HCT116 (cell line): ENCODE measurements around the gene UFD1. TPM values are rescaled to one million over a fixed set of nuclear protein-coding genes. Genes with fewer than 3 reads are reported as not detected.

ENCODE experiments used
- ATAC-seq: fragments of 200-7000 bp; cut with Tn5 transposase; 2 replicates; pipeline ENCODE4 v1.9.1; 2020; ENCODE audit warnings: mild to moderate bottlenecking, moderate library complexity
- BruUV-seq: library from RNA; stranded (reverse); fragments of 400-500 nt; replicated peaks from 2 replicates; lab custom pipeline; 2021; lab: Mats Ljungman, UMichigan
- CTCF ChIA-PET: fragments of 300-600 bp; sonication (Branson Sonifier 250); formaldehyde crosslinking; loops from one replicate; lab custom pipeline; 2021; ENCODE audit warnings: antibody characterized with exemption; lab: Charles Lee
- POLR2A ChIA-PET: fragments of 300-600, 350-600 bp; sonication (Branson Sonifier 250); formaldehyde crosslinking; loops from one replicate; lab custom pipeline; 2021; ENCODE audit warnings: antibody characterized with exemption; lab: Charles Lee
- RAD21 ChIA-PET, 2 experiments: fragments of 300-600 bp; sonication (Branson Sonifier 250); formaldehyde crosslinking; loops; one replicate each; lab custom pipeline; 2023; ENCODE audit warnings: low total read pairs in 2 of 2; ENCODE audit not compliant: uncharacterized antibody in 2 of 2, unreplicated experiment in 2 of 2, low non-redundant PET in 1 of 2; lab: Charles Lee
- DNase-seq: peaks from one replicate; pipeline ENCODE4 v3.0.0-alpha.2; 2010; ENCODE audit warnings: low read depth, low spot score
- H2AFZ ChIP-seq: fragments of 200-600 bp; shearing (Covaris generic), sonication (generic); 2 replicates; pipeline ENCODE4 v1.6.1; 2017; ENCODE audit warnings: low read depth, mixed run types, mixed read lengths, antibody characterized with exemption, low read length; ENCODE audit not compliant: poor library complexity, severe bottlenecking
- H3K27ac ChIP-seq: 2 replicates; pipeline ENCODE4 v1.5.1; 2012; ENCODE audit warnings: low read depth, low read length
- H3K27me3 ChIP-seq: fragments of 200-600 bp; sonication (generic); 2 replicates; pipeline ENCODE4 v1.6.1; 2016; ENCODE audit warnings: mixed run types, low read length, mixed read lengths; ENCODE audit not compliant: insufficient read depth
- H3K36me3 ChIP-seq, 2 experiments: fragments of 200-500 bp in 1 of 2; fragments of 200-600 bp in 1 of 2; sonication (Bioruptor generic) in 1 of 2; sonication (generic) in 1 of 2; 2 replicates each; pipeline versions ENCODE4 v1.5.1 to v1.6.1; 2014 to 2016; ENCODE audit warnings: low read length in 2 of 2, inconsistent platforms in 1 of 2, mixed read lengths in 1 of 2, mixed run types in 1 of 2; ENCODE audit not compliant: insufficient read depth in 2 of 2, control insufficient read depth in 1 of 2
- H3K4me1 ChIP-seq, 2 experiments: fragments of 200-600 bp in 1 of 2; sonication (generic) in 1 of 2; 2 replicates each; pipeline versions ENCODE4 v1.5.1 to v1.6.1; 2012 to 2017; ENCODE audit warnings: low read length in 2 of 2, inconsistent platforms in 1 of 2, mild to moderate bottlenecking in 1 of 2, mixed read lengths in 1 of 2, mixed run types in 1 of 2, moderate library complexity in 1 of 2; ENCODE audit not compliant: insufficient read depth in 2 of 2, control insufficient read depth in 1 of 2
- H3K4me2 ChIP-seq: fragments of 200-600 bp; sonication (generic); 2 replicates; pipeline ENCODE4 v1.6.1; 2017; ENCODE audit warnings: mixed run types, low read length, mixed read lengths
- H3K4me3 ChIP-seq, 2 experiments: fragments of 200-600 bp in 1 of 2; sonication (generic) in 1 of 2; replicated peaks in 1 of 2; 2 replicates each; pipeline ENCODE4 v1.5.1; 2011 to 2016; ENCODE audit warnings: low read length in 2 of 2, control low read depth in 1 of 2, low read depth in 1 of 2, mild to moderate bottlenecking in 1 of 2, mixed read lengths in 1 of 2, mixed run types in 1 of 2
- H3K79me2 ChIP-seq: fragments of 200-600 bp; sonication (generic); 2 replicates; pipeline ENCODE4 v1.6.1; 2017; ENCODE audit warnings: mild to moderate bottlenecking, mixed run types, low read length, moderate library complexity, mixed read lengths; ENCODE audit not compliant: insufficient read depth
- H3K9ac ChIP-seq: fragments of 200-600 bp; sonication (generic); 2 replicates; pipeline ENCODE4 v1.6.1; 2016; ENCODE audit warnings: low read length, mixed read lengths
- H3K9me2 ChIP-seq: fragments of 200-600 bp; sonication (generic), shearing (Covaris generic); 2 replicates; pipeline ENCODE4 v1.6.1; 2017; ENCODE audit warnings: mixed run types, mild to moderate bottlenecking, moderate library complexity; ENCODE audit not compliant: insufficient read depth
- H3K9me3 ChIP-seq, 2 experiments: fragments of 200-500 bp in 1 of 2; fragments of 200-600 bp in 1 of 2; sonication (Bioruptor generic) in 1 of 2; sonication (generic) in 1 of 2; 2 replicates each; pipeline ENCODE4 v1.6.1; 2014 to 2017; ENCODE audit warnings: low read length in 2 of 2, mixed read lengths in 2 of 2, inconsistent platforms in 1 of 2, low read depth in 1 of 2, mild to moderate bottlenecking in 1 of 2, mixed run types in 1 of 2, moderate library complexity in 1 of 2; ENCODE audit not compliant: control insufficient read depth in 1 of 2, insufficient read depth in 1 of 2
- H4K20me1 ChIP-seq: fragments of 200-600 bp; sonication (generic), shearing (Covaris generic); 2 replicates; pipeline ENCODE4 v1.6.1; 2017; ENCODE audit warnings: mixed run types, mild to moderate bottlenecking, moderate library complexity; ENCODE audit not compliant: insufficient read depth
- CBX3 ChIP-seq: IDR thresholded peaks from 2 replicates; pipeline ENCODE4 v1.6.1; 2012; ENCODE audit warnings: low read depth
- EZH2 ChIP-seq: fragments of 200-600 bp; sonication (generic); IDR thresholded peaks from 2 replicates; pipeline ENCODE4 v1.6.1; 2017; ENCODE audit warnings: antibody characterized with exemption, mixed run types
- FOSL1 ChIP-seq: IDR thresholded peaks from 2 replicates; pipeline ENCODE4 v1.6.1; 2012; ENCODE audit warnings: low read depth
- SIN3A ChIP-seq: IDR thresholded peaks from 2 replicates; pipeline ENCODE4 v1.6.1; 2012; ENCODE audit warnings: low read depth
- SP1 ChIP-seq: IDR thresholded peaks from 2 replicates; pipeline ENCODE4 v1.6.1; 2012; ENCODE audit warnings: low read depth
- SRF ChIP-seq: IDR thresholded peaks from 2 replicates; pipeline ENCODE4 v1.6.1; 2012; ENCODE audit warnings: low read depth
- TCF7L2 ChIP-seq: IDR thresholded peaks from 2 replicates; pipeline ENCODE4 v1.7.0; 2011; ENCODE audit warnings: borderline replicate concordance, inconsistent platforms; ENCODE audit not compliant: insufficient read depth, insufficient read length; ENCODE audit errors: extremely low read depth
- YY1 ChIP-seq: IDR thresholded peaks from 2 replicates; pipeline ENCODE4 v1.6.1; 2011; ENCODE audit warnings: low read length, low read depth, moderate library complexity, mild to moderate bottlenecking; ENCODE audit not compliant: insufficient replicate concordance; ENCODE audit errors: extremely low read depth
- intact Hi-C: fragments of 100-400 bp; cut with micrococcal nuclease; formaldehyde crosslinking; loops from 2 replicates; pipeline ENCODE4 v1.10.0; 2022
- total RNA-seq: library from RNA; stranded (reverse); gene quantifications from one replicate; pipeline ENCODE4 v1.2.1, GENCODE V29; 2021; ENCODE audit not compliant: unreplicated experiment
- TF ChIP-seq, protein P1 (sequence below): IDR thresholded peaks from 2 replicates; pipeline ENCODE4 v1.6.1; 2012; ENCODE audit warnings: low read depth
- TF ChIP-seq, protein P2 (sequence below), 3 experiments: fragments of 200-600 bp in 1 of 3; sonication (generic) in 1 of 3; IDR thresholded peaks in 2 of 3; conservative IDR thresholded peaks in 1 of 3; 2 replicates each; pipeline ENCODE4 v1.5.1; 2012 to 2017; ENCODE audit warnings: low read depth in 2 of 3, low read length in 2 of 3, antibody characterized with exemption in 1 of 3, borderline replicate concordance in 1 of 3, control low read depth in 1 of 3, mild to moderate bottlenecking in 1 of 3, mixed read lengths in 1 of 3, mixed run types in 1 of 3, moderate library complexity in 1 of 3; ENCODE audit not compliant: insufficient read depth in 1 of 3
- TF ChIP-seq, protein P3 (sequence below): IDR thresholded peaks from 2 replicates; pipeline ENCODE4 v1.6.1; 2012
- TF ChIP-seq, protein P4 (sequence below): IDR thresholded peaks from 2 replicates; pipeline ENCODE4 v1.6.1; 2011; ENCODE audit warnings: mild to moderate bottlenecking, low read length, moderate library complexity; ENCODE audit not compliant: insufficient replicate concordance; ENCODE audit errors: extremely low read depth

The UFD1 gene
- total RNA-seq, 1 experiment from 2014 or later: 97.5 TPM

DNA sequence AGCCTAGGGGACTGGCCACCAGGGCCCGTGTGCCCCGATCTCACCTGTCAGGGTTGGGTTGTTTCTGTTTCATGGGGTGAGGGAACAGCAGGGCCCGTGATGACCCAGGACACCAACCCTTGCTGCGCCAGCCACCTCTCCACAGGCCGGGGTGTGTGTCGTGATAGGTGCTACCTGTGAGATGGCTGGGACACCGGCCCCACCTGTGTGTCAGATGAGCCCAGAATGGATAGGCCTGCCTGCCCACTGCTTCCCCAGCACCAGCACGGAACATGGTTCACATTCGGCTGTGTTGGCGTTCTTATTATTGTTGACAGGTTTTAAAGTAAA lies 38.1 kb upstream of the UFD1 start:
- Histone ChIP-seq H2AFZ (no peak overlapping the region), H3K79me2 (no peaks in the 10 kb centered on the region), H3K9me2 (no peaks in the 10 kb centered on the region), H3K4me1 (no peaks in the 10 kb centered on the region), H3K4me3 (no peak overlapping the region), H3K9ac (no peak overlapping the region), H3K9me3 (no peaks in the 10 kb centered on the region), H4K20me1 (no peaks in the 10 kb centered on the region), H3K27me3 (no peaks in the 10 kb centered on the region), H3K27ac (no peak overlapping the region), H3K4me2 (no peak overlapping the region), H3K36me3 (peaks cover 6 to 35% of the 10 kb centered on the region in 2 experiments; a peak in 3 of 4 replicates)
- RAD21 ChIA-PET: no interaction called here
- TF ChIP-seq SRF (no peak), CBX3 (no peak), EZH2 (no peak), TCF7L2 (no peak), FOSL1 (no peak), SIN3A (no peak), SP1 (no peak), YY1 (no peak)
- TF ChIP-seq, protein P1, sequence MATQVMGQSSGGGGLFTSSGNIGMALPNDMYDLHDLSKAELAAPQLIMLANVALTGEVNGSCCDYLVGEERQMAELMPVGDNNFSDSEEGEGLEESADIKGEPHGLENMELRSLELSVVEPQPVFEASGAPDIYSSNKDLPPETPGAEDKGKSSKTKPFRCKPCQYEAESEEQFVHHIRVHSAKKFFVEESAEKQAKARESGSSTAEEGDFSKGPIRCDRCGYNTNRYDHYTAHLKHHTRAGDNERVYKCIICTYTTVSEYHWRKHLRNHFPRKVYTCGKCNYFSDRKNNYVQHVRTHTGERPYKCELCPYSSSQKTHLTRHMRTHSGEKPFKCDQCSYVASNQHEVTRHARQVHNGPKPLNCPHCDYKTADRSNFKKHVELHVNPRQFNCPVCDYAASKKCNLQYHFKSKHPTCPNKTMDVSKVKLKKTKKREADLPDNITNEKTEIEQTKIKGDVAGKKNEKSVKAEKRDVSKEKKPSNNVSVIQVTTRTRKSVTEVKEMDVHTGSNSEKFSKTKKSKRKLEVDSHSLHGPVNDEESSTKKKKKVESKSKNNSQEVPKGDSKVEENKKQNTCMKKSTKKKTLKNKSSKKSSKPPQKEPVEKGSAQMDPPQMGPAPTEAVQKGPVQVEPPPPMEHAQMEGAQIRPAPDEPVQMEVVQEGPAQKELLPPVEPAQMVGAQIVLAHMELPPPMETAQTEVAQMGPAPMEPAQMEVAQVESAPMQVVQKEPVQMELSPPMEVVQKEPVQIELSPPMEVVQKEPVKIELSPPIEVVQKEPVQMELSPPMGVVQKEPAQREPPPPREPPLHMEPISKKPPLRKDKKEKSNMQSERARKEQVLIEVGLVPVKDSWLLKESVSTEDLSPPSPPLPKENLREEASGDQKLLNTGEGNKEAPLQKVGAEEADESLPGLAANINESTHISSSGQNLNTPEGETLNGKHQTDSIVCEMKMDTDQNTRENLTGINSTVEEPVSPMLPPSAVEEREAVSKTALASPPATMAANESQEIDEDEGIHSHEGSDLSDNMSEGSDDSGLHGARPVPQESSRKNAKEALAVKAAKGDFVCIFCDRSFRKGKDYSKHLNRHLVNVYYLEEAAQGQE: no peak
- TF ChIP-seq, protein P2, sequence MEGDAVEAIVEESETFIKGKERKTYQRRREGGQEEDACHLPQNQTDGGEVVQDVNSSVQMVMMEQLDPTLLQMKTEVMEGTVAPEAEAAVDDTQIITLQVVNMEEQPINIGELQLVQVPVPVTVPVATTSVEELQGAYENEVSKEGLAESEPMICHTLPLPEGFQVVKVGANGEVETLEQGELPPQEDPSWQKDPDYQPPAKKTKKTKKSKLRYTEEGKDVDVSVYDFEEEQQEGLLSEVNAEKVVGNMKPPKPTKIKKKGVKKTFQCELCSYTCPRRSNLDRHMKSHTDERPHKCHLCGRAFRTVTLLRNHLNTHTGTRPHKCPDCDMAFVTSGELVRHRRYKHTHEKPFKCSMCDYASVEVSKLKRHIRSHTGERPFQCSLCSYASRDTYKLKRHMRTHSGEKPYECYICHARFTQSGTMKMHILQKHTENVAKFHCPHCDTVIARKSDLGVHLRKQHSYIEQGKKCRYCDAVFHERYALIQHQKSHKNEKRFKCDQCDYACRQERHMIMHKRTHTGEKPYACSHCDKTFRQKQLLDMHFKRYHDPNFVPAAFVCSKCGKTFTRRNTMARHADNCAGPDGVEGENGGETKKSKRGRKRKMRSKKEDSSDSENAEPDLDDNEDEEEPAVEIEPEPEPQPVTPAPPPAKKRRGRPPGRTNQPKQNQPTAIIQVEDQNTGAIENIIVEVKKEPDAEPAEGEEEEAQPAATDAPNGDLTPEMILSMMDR (IDR thresholded peaks at IDR 0.05 in 2 of 3, conservative IDR thresholded peaks at IDR 0.05 in 1 of 3; ENCODE audit: borderline replicate concordance in 1 of 3, insufficient read depth in 1 of 3, low read depth in 2 of 3, low read length in 2 of 3): no peak
- TF ChIP-seq, protein P3, sequence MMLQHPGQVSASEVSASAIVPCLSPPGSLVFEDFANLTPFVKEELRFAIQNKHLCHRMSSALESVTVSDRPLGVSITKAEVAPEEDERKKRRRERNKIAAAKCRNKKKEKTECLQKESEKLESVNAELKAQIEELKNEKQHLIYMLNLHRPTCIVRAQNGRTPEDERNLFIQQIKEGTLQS: no peak
- TF ChIP-seq, protein P4, sequence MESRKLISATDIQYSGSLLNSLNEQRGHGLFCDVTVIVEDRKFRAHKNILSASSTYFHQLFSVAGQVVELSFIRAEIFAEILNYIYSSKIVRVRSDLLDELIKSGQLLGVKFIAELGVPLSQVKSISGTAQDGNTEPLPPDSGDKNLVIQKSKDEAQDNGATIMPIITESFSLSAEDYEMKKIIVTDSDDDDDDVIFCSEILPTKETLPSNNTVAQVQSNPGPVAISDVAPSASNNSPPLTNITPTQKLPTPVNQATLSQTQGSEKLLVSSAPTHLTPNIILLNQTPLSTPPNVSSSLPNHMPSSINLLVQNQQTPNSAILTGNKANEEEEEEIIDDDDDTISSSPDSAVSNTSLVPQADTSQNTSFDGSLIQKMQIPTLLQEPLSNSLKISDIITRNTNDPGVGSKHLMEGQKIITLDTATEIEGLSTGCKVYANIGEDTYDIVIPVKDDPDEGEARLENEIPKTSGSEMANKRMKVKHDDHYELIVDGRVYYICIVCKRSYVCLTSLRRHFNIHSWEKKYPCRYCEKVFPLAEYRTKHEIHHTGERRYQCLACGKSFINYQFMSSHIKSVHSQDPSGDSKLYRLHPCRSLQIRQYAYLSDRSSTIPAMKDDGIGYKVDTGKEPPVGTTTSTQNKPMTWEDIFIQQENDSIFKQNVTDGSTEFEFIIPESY: no peak
- BruUV-seq: no TSS peak
- DNase-seq: no peak
- CTCF ChIA-PET: no interaction called here
- intact Hi-C loops: no loop called here
- POLR2A ChIA-PET: no interaction called here
- ATAC-seq: no peak
